Activated CD4-positive, alpha-beta T cell treated with anti-CD3 and anti-CD28 coated beads, Interleukin-2, amount 50 U/mL, for 24 hours (primary cell): ENCODE data around the gene SLIT2.

Experiments
- DNase-seq, 2 donors: peaks; one replicate each; pipeline ENCODE4 v3.0.0-alpha.2; 2020; ENCODE audit warnings: low read depth in 1 of 2, low spot score in 1 of 2

SLIT2 gene

DNA sequence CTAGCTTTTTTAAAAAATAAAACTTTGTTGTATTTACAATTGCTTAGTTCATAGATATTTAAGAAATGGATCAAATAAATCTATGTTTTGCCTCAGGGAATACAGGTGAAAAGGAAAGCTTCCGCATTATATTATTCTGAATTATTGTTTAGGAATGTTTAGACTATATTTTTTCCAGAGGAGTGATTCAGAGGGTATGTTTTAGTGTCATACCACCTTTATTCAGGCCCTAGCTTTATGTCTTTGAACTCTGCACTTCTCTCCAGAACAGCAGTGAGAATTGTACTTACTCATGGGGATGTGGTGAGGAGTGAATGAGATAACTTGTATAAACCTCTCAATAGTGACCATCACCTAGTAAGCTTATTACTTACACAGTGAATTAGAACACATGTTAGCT is 14.0 kb downstream of the SLIT2 start:
- no peak for DNase-seq

DNA sequence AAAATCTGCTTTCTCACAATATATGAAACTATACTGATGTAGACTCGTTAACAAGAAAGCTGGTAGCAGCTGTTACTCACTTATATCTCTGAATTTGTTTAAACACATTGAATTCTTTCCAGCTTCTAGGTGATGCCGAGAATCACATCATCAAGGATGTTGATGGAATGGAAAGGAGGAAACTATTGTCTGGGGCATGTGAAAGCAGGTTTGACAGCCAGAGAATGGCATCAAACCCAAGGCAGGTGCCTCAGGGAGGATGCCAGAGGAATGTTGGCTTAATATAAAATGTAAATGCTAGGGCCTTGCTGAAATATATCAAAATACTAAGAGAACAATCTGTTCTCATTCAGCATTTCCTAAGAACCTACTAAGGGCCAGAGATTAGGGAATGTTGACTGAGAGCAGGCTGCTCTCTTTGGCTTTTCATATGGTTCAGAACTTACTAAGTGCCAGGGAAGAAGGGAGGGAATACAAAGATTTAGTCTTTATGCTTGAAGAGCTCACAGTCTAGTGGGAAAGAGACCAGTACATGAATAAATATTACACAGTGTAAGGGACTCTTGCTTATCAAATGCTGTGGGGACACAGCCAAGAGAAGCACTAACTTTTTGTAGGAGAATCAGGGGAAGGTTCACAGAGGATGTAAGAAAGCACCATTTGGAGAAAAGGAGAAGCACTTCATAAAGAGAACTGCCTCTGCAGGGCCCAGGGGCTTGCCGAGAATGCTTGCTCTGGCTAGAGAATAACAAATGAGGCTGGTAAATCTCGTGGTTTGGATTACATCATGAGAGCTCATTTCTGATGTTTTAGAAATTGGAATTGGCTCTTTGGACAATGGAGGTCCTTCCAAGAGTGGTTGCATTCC is 14.7 kb downstream of the SLIT2 start:
- no peak for DNase-seq

DNA sequence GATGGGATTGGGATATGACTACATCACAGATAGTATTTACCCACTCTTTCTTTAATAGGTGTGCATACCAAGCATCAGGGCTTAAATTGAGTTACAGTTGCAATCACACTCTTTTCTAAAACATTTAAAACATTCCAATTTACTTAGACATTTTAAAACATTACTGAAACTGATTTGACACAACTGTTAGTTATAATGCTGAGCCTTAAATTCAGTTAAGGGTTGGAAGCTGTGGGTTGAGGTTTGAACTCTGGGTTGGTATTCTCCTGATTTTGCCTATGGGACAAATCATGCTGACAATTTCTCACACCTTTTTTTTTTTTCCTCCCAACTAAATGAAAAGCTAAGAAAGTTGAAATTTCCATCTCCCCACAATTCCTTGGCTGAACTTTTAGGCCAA is 16.3 kb downstream of the SLIT2 start:
- no peak for DNase-seq

DNA sequence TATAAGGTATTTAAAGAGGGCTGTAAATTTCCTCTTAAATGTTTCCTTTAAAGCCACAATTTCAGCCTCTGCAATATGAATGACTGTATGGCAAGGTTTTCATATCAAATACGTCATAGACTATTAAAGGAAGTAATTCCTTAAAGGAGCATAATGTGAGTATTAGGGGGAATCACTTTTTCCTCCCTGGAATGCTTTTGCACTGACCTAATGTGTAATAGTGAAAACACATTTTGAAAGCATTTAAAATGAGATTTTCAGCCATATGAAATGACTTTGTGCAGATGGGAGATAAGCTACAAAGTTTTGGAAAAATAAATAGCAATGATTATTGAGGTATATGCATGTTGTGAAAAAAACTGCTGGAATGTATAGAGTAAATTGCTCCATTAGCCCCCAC is 17.6 kb downstream of the SLIT2 start:
- no peak for DNase-seq

DNA sequence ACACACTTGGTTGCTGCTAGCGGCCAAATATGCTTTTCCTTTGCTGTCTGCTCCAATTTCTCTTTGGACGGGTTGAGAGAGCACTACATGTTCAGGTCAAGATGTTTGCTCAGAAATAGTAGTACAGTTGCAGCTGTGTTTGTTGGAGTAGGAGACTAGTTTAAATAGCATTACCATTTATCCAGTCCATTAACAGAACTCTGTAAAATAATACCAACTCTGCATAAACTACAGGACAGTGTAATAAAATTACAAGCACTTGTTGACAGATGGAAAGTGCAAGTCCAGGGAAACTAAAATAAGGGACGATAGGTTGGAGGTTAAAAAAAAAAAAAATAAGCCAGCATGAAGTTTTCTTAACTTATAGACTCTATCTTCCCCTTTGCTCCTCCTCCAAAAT is 20.2 kb downstream of the SLIT2 start:
- DNase-seq: no peak

DNA sequence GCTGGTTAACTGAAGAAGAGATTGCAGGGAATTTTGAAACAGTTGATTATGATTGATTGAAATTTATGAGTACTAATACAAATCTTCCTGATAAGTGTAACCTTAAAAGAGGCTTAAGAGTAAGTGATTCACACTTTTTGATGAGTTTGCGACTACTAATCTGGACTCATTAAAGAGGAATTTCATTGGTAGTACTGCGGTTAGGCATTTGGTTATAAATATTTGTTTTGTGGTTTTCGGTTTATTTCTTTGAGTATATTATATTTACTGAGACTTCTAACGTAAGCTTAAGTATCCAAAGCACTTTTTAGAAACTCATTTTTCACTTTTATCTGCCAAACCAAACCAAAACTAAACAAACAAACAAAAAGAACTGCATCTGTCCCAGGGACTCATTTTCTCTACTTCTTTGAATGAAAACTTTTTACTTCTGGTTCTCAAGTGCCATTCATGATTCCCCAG is 20.7 kb downstream of the SLIT2 start:
- no peak for DNase-seq

DNA sequence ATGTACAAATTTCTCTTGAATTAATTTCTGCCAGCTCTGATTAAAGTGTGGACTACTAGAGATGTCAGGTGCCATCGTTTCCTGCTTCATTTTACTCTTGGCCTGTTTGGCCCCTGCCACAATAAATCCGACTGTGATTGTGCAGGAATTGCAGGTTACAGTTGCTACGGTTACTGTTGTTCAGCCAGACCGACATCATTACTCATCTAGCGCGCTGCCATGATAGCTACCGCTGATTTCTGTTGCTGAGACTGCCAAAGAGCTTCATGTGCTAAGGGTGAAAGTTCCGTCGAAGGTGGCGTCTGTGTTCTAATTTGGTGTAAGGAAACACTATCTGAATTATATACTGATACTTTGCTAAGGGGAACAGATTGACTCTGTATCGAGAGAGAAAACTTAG is 22.1 kb downstream of the SLIT2 start:
- no peak for DNase-seq

DNA sequence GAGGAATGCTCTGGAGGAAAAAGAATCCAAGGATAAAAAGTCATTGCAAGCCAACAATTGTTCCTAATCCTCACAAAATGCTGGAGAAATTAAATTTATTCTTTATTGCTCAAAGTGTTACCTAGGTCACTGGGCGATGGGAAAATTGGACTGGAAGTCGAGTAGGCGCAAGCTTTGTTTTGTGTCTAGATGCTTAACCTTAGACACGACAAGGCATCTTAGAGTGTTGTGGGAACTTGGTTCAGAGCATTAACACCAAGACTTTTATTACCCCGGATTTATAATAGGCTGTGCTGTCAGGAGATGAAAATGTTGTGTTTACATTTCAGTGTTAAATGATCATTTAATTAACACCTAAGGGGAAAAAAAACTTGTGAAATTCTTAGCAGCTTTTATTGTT is 25.1 kb downstream of the SLIT2 start:
- no peak for DNase-seq

DNA sequence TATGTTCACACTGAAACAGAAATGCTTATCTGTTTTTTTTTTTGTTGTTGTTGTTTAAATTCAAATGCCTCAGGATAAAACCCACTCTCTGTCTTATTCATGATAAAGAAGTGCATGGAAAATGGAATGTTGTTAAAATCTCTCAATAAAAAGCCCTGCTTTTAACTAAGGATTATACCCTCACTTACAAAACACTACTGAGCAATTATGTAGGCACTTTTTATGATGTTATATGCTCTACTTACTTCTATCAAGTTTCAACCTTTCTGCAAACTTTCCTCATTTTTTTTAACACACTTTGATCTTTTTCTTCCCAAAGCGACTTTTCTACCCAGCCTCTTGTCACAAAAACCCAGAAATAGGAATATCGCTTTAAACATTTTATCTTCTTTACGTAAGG is 26.5 kb downstream of the SLIT2 start:
- DNase-seq: no peak

DNA sequence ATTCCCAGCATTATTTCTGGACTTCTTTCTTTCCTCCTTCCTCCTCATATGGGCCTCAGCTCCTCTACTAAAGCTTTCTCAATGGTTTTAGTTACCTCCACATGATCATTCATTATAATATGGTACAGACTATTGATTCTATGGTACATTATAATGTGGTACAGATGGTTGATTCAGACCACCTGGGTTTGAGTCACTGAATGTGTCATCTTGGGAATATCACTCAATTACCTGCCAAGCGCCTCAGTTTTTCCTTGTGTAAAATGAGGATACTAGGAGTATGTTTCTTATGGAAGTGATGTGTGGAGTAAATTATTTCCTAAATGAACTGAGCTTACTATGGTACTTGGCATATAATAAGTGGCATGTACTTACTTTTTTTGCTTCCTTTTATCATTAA is 27.7 kb downstream of the SLIT2 start:
- no peak for DNase-seq

DNA sequence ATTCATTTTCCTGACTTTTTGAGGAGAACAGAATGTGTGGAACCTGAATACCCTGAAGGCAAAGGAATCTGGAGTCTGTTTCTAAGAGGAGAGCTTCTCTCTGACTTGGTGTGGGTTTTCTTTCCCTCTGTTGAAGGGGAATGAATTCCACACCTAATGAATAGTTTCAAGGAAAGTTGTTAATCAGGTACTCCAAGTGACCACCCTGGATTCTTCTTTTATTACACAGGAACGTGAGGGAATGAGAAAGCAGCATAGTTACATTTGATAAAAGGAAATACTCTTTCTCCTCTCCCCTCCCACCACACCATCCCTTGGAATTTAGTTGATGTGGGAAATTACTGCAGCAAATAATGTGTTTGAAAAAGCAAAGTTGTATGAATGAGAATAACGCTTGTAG is 29.7 kb downstream of the SLIT2 start:
- no peak for DNase-seq

DNA sequence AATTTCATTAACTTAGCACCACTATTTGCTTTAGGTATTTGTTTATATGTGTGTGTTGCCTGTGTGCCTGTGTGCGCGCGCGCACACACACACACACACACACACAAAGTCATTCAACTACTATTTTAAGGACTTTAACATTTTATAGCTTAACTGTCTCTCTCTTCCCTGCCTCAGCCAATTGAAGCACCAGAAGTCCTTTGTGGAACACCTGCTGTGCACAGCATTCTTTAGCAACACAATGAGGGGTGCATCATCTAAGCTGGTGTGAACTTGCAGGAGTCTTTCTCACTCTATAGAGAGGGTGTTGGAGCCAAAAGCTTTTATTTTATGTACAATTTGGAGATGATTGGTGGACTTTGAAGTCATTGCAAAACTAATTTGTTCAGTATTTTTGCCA is 31.3 kb downstream of the SLIT2 start:
- DNase-seq: no peak

DNA sequence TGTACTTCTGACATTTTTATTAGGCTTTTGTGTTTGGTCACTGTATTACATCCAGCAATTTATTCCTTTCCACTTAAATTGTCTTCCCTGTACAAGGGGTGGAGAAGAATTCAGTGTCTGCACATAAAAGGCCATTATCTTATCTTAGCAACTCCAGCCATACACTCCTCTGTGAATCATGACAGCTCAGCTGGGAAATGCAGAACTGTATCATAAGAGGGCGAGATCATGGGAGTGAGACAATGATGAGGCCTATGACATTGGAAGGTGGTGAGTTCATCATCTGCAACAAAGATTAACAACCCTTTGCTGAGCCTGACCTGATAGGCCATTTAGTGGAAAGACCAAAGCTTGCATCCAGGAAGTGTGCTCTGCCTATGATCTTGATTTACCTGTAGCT is 33.3 kb downstream of the SLIT2 start:
- DNase-seq: no peak

DNA sequence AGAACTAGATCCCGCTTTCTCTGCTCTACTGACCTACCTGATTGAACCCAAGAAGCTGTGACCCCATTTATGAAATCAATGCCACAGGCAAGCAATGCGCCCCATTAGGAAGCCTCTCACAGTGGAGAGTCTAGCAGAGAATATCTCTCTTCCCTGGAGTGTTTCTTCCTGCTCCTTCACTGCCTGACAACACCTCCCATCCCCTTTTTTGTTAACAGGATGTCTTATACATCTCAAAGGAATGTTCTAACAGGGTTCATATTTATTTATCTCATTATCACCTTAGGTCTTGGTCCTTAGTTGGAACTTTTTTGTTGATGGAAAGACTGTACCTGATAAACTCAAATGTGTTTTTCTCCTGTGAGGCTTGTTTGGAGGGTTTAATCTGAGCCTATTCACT is 35.5 kb downstream of the SLIT2 start:
- no peak for DNase-seq

DNA sequence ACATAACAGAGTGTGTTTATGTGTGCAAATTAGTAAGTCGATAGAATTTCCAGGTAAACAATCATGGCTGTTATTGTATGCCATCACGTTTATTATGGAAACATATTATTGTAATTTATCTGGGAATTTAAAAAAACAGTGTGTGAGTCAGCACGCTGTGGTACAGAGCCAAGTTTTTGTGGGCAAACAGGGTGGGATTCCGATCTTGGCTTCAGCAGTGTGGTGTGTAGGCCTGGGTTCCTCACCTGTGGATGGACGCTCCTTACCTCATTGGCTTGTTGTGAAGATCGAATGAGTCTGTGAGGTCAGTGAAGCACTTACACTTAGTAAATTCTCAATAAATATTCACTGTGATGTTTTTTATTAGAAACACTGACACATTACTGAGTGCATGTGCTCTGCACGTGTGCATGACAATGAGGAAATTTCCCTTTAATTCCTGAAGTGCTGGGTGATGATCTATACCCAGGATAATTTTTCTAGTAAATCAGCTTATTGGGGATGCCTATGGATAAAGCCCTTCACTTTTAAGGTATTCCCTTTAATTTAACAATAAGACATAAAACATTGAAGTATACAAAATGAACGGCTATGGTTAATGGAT is 36.4 kb downstream of the SLIT2 start:
- no peak for DNase-seq

DNA sequence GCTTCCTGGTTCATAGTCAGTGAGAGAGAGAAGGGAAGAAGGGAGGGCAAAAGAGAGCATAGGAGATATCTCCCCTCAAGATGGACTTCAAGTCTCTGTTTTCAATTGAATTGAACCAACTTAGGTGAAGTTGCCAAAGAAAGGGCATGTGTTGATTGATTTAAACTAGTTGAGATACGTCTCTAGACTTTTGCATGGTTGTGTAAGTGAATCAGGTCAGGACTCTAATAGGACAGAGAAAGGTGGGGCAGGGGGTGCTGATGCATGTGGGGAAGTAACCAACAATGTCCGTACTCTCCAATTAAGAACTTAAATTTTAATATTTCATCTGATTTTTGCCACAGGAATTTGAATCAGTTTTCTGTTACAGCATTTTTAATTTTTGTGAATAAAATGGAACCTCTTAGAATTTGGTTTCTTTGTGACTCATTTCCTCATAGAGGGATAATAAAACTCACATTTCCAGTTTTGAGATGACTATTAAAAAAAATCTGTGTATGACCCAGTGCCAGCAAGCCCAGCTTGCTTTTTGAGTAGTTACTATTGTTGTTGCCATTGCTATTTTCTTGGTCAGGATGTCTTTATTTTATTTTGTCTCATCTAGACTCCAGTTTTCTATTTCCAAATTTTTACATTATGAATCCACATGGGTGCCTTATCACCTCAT is 37.3 kb downstream of the SLIT2 start:
- DNase-seq: no peak

DNA sequence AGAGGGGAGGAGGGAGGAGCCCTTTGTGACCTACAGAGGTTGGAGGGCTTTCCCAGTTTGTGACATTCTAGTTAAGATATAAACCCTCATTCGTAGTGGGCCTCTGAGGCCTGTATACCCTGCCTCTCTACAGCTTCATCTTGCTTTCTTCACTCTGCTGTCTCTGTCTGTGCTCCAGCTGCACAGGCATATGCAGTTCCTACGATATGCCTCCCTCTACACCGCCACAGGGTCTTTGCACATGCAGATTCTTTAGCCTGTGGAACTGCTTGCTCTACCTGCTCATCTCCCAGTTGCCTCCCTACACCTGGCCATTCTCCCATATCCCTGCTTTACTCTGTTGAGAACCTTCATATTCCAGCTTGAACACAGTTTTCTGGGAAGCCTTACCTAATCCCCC is 38.1 kb downstream of the SLIT2 start:
- DNase-seq: no peak

DNA sequence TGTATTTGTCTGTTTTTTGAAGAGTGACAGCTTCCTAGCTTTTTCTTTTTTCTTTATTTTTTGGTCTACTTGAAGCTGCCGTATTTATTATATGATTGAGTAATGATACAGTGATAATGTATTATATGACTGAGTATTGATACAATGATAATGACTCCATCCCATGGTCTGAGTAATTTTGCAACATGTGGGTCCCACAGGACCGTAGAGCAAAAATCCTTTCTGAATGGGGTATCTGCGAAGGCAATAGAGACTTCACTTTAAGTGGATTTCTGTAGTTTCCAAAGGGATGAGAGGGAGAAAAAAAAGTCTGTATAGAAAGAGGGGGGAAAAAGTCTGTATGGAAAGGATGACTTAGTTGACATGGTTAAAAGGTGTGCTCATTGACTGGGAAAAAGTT is 41.0 kb downstream of the SLIT2 start:
- no peak for DNase-seq

DNA sequence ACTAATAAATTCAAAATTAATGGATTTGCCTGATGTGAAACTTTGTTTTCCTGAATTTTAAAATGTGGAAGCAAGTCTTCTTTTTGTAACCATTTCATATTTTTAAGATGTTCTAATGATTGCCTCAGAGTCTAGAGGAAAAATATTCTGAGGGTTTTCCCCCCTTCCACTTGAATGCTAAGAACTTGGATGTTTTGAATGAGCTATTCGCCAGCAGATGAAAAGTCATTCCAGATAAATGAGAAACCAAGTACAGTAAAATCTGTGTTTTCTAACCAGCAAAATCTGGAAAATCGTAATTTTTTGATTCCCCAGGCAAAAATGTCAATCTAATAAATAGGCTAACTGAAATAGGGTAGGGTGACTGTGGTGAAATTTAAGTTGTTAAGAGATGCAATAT is 45.6 kb downstream of the SLIT2 start:
- DNase-seq: no peak

DNA sequence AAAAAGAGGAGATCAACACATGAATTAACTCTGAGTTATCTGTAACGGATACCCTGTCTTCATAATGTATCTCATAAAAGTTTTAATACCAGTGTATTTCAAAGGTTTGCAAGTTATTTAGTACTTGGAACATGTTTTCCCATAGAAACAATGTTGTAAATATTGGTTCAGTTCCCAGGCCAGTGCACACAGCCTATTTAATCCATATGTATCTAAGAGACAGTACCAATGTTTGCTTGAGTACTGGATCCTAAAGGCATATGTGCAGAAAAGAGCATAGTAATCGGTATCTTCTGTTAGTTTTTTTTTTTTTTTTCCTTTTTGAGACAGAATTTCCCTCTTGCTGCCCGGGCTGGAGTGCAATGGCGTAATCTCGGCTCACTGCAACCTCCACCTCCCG is 46.1 kb downstream of the SLIT2 start:
- no peak for DNase-seq

DNA sequence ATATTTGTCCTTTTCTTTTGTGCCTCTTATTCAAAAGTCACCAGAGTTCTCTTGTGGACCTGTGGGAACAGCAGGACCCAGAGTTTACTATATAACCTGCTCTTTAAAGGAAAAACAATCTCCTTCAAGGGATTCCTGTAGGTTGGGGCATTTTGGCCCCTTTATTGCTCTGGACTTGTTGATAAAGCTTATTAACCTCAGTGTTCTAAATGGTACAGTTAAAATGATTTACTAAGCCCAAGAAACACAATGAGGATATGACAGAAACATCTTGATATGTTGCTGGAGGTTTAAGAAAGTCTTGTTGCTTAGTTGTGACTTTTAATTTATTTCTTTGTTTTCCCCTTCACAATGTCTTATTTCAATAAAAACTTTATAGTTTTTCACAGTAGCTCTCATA is 46.8 kb downstream of the SLIT2 start:
- DNase-seq: no peak

DNA sequence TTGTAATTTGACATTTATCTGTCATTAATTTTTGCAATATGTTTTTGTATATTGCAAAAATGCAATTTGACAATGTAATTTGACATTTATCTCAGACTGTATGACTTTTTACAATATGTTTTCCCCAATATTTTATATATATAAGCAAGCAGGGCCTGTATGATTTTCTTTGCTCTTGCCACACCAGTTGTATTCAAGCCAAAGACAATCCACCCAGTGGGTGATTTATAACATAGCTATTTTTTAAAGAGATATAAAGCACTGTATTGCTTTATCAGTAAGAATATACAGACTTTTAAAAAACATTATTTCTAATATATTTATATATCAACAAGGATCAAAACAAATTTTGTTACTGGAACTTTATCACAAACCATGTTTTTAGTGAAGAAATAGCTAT is 47.3 kb downstream of the SLIT2 start:
- no peak for DNase-seq
